ENCODE results near the gene CACNA2D2. TPM values are rescaled to one million over a fixed set of nuclear protein-coding genes. Genes with fewer than 3 reads are reported as not detected.
A peak's percentile ranks its signal among the peaks of the same experiment; 100 is the strongest.

The CACNA2D2 gene
- total and polyA plus RNA-seq, 2 of the 4 experiments (the other 2 are of a cell fraction): 0.15 TPM; not detected in 1

- Histone ChIP-seq H4K20me1 (ENCODE audit: insufficient read depth, low read length) (no peaks in the 10 kb centered on the region), H2BK15ac (ENCODE audit: low read depth, low read length) (no peak overlapping the region), H2AK5ac (ENCODE audit: low read depth, low read length) (no peak overlapping the region), H2AFZ (replicated peaks; ENCODE audit: low read length, poor library complexity) (peak overlapping the region; percentile 10), H4K5ac (ENCODE audit: low read depth, low read length) (no peak overlapping the region), H3K4me3 (ENCODE audit: insufficient read depth, low read depth, low read length) (no peak overlapping the region), H3K9me3 (ENCODE audit: control insufficient read depth, insufficient read depth, low read length) (no peaks in the 10 kb centered on the region), H4K8ac (ENCODE audit: low read depth in 2 of 2, low read length in 2 of 2) (no peak overlapping the region), H3K4me1 (ENCODE audit: control insufficient read depth, insufficient read depth, low read length) (no peaks in the 10 kb centered on the region), H3K36me3 (ENCODE audit: control insufficient read depth, insufficient read depth, low read length) (no peaks in the 10 kb centered on the region), H2BK5ac (ENCODE audit: low read depth, low read length, poor library complexity, severe bottlenecking) (no peak overlapping the region), H3K14ac (replicated peaks; ENCODE audit: low read depth, low read length) (no peak overlapping the region), H3K56ac (ENCODE audit: extremely low read depth, insufficient read depth, low read length) (no peak overlapping the region), H4K91ac (ENCODE audit: insufficient read depth, low read depth, low read length) (no peak overlapping the region), H2BK120ac (ENCODE audit: low read depth, low read length) (no peak overlapping the region), H3K79me1 (ENCODE audit: low read depth in 1 of 2, low read length in 2 of 2) (no peaks in the 10 kb centered on the region), H2BK20ac (ENCODE audit: low read depth, low read length) (no peak overlapping the region), H3K9ac (ENCODE audit: low read depth, low read length) (no peak overlapping the region), H3K4ac (ENCODE audit: low read depth, low read length) (no peak overlapping the region), H3K18ac (ENCODE audit: low read depth, low read length) (no peak overlapping the region), H3K27me3 (ENCODE audit: control insufficient read depth, insufficient read depth, low read length) (peaks cover 75% of the 10 kb centered on the region), H3K23ac (ENCODE audit: low read depth, low read length) (no peak overlapping the region), H3K9me1 (ENCODE audit: insufficient read depth, low read length) (no peaks in the 10 kb centered on the region; the same call in 1 of the 2 replicates), H2AK9ac (replicated peaks; ENCODE audit: low read depth, low read length, poor library complexity) (no peak overlapping the region), H3K4me2 (ENCODE audit: low read depth, low read length) (no peak overlapping the region), H3K27ac (ENCODE audit: insufficient read depth, low read length) (no peak overlapping the region)
- CTCF ChIA-PET: interaction anchor here (0.6 kb wide), 1 partner anchor 48 kb away, joined by 4 read pairs; no protein-coding TSS in a partner anchor
- BruUV-seq (replicated peaks): no TSS peak
- no peak for DNase-seq
- no peak for ATAC-seq (ENCODE audit: low read depth)
- intact Hi-C loops (cut with micrococcal nuclease): no loop called here
- in situ Hi-C loops (cut with MboI; ENCODE audit: low sequenced_read_pairs): no loop called here
- dilution Hi-C loops (cut with HindIII; ENCODE audit: low sequenced_read_pairs, unreplicated experiment): no loop called here
- WGBS, 2 experiments (ENCODE audit: extremely low coverage in 2 of 2, insufficient read length in 1 of 2): no CpG with 5 or more reads among the region's 1 CpG
- POLR2A ChIA-PET (ENCODE audit: unreplicated experiment): no interaction called here
- TF ChIP-seq USF2 (IDR thresholded peaks at IDR 0.05; ENCODE audit: low read depth, low read length) (no peak), POLR2A (IDR thresholded peaks at IDR 0.05; ENCODE audit: low read depth, low read length) (no peak), RAD21 (IDR thresholded peaks at IDR 0.05; ENCODE audit: low read length) (no peak), RFX5 (IDR thresholded peaks at IDR 0.05; ENCODE audit: low read depth, low read length) (no peak), BHLHE40 (IDR thresholded peaks at IDR 0.05; ENCODE audit: low read depth, low read length) (no peak), ELK1 (IDR thresholded peaks at IDR 0.05; ENCODE audit: borderline replicate concordance, low read depth, low read length) (no peak), CEBPB (IDR thresholded peaks at IDR 0.05; ENCODE audit: low read depth, low read length) (no peak), CTCF (conservative IDR thresholded peaks at IDR 0.05; ENCODE audit: low read depth, low read length) (no peak), MAFK (IDR thresholded peaks at IDR 0.05; ENCODE audit: low read depth, low read length) (no peak), MXI1 (IDR thresholded peaks at IDR 0.05; ENCODE audit: borderline replicate concordance, low read depth, low read length) (no peak), RCOR1 (IDR thresholded peaks at IDR 0.05; ENCODE audit: insufficient replicate concordance, low read length) (no peak), MAZ (IDR thresholded peaks at IDR 0.05; ENCODE audit: borderline replicate concordance, low read depth, low read length) (no peak), FOS (IDR thresholded peaks at IDR 0.05; ENCODE audit: low read depth, low read length) (no peak), CHD1 (IDR thresholded peaks at IDR 0.05; ENCODE audit: low read depth, low read length) (no peak), SMC3 (IDR thresholded peaks at IDR 0.05; ENCODE audit: low read depth, low read length) (no peak), NFE2L2 (IDR thresholded peaks at IDR 0.05; ENCODE audit: low read depth, low read length) (no peak)
Observed at GRCh38 chr3:50508821-50509220, 5.4 kb upstream of the CACNA2D2 start.
